ENCODE data around the gene PLA2G6.

GRCh38 chr22:38213990-38214301, 32.3 kb upstream of the PLA2G6 start:
- TF ChIP-seq REST (IDR thresholded peaks at IDR 0.05; ENCODE audit: insufficient read depth in 1 of 2, low read depth in 2 of 2, low read length in 1 of 2) (no peak), POLR2AphosphoS5 (IDR thresholded peaks at IDR 0.05; ENCODE audit: low read depth, low read length) (no peak), CTCF (IDR thresholded peaks at IDR 0.05) (no peak), TCF7L2 (IDR thresholded peaks at IDR 0.05; ENCODE audit: low read depth, low read length) (no peak)
